ENCODE data around the gene MLX.

DNA sequence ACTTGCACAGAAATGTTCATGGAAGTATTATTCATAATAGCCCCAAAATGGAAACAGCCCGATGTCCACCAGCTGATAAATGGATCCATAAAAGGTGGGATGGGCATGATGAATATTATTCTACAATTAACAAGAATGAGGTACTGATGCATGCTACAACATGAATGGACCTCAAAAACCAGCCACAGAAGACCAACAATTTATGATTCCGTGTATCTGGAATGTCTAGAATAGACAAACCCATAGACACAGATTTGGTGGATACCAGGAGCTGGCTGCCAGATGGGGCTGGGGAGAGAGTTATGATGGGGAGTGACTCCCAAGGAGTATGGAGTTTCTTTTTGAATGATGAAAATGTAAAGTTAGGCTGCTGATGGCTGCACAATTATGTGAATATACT lies 41.7 kb upstream of the MLX start:
- TF ChIP-seq EZH2 (IDR thresholded peaks at IDR 0.05; ENCODE audit: insufficient read depth, poor library complexity, severe bottlenecking): no peak
- TF ChIP-seq EZH2phosphoT487 (IDR thresholded peaks at IDR 0.05; ENCODE audit: insufficient read depth, low read depth): no peak
